GM12872 (cell line): ENCODE measurements around the gene RHOF.

Experiments
- TF ChIP-seq, protein P1 (sequence below): IDR thresholded peaks from 3 replicates; pipeline ENCODE4 v1.5.1; 2011; ENCODE audit warnings: low read depth, mild to moderate bottlenecking, low read length, moderate library complexity; ENCODE audit not compliant: insufficient read depth

The RHOF gene

DNA sequence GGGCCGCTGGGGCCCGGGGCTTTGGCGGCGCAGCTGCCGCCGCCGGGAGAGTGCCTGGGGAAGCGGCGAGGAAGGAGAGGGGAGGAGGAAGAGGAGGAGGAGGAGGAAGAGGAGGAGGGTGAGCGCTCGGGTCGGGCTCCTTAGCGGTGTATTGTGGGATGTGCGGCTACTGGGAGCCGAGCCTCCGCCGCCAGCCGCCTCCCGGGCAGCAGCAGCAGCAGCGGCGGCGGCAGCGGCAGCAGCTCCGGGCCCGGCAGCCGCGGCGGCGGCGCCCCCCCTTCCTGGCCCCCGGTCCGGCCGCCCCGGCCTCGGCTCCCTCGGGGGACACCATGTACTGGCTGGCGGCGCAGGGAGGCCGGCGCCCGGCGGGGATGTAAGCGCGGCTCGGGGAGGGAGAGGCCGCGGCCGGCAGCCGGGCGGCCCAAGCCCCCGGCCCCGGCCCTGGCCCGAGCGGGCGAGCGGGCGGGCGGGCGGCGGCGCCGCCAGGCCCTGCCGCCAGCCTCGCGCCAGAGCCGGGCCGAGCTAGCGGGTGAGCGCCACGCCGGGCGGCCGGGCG lies 10.5 kb upstream of the RHOF start, which contains the start of gene SETD1B:
TSS of gene SETD1B (plus strand) at position 149 of the 556 bp plus-strand sequence. CDS start 729 bp downstream, outside the sequence.
- TF ChIP-seq, protein P1, sequence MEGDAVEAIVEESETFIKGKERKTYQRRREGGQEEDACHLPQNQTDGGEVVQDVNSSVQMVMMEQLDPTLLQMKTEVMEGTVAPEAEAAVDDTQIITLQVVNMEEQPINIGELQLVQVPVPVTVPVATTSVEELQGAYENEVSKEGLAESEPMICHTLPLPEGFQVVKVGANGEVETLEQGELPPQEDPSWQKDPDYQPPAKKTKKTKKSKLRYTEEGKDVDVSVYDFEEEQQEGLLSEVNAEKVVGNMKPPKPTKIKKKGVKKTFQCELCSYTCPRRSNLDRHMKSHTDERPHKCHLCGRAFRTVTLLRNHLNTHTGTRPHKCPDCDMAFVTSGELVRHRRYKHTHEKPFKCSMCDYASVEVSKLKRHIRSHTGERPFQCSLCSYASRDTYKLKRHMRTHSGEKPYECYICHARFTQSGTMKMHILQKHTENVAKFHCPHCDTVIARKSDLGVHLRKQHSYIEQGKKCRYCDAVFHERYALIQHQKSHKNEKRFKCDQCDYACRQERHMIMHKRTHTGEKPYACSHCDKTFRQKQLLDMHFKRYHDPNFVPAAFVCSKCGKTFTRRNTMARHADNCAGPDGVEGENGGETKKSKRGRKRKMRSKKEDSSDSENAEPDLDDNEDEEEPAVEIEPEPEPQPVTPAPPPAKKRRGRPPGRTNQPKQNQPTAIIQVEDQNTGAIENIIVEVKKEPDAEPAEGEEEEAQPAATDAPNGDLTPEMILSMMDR = no peak

DNA sequence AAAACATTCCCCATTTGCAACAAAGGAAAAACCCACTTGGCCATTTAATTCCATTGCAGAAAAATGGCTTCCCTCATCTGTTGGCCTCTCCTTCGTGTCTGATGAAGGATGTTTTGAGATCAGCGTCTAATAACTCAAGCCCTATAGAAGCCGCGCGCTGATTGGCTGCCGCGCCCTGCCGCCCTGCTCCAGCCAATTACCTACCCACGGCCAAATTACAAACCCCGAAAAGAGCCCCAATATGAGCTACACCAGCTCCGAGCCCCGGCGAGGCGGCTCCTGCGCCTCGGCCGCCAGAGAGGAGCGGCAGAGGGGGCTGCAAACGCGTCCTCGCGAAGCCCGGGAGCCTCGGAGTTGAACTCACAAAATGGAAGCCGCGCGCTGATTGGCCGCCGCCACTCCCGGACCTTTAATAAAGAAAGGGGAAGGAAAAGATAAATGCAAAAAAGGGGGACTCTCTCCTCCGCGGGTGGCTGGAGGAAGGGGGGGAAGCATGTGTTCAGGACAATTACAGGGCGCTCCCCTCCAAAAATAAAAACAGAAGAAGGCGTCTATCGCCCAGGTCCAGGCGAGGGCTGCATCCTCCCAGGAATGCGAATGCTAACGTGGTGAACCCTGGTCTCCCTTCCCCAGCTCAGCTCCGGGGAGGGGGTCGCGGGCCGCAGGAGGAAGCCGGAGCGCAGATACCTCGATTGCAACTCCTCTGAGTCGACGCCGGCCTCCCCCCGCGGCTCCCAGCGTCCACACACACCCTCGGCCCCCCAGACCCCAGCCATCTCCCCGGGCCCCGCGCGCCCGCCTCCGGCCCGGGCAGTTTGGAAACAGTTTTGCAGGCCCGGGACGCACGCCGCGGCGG lies 9.6 kb upstream of the RHOF start:
- TF ChIP-seq, protein P1 = no peak

DNA sequence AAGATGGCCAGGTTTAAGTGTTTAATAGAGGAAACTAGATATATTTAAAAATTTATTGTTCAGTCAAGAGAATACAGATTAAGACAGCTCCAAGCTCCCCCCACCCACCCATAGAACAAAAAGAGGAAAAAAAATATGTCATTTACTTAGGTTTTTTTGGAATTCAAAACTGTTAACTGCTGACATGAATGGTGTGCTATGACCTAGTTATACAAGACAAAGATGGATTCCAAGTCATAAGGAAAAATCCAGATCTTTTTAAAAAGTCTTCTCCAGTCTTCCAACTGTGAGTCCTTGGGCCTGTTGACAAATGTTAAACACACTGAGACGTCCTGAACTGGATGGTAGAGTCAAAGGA lies 9.0 kb upstream of the RHOF start:
- TF ChIP-seq, protein P1 = no peak

DNA sequence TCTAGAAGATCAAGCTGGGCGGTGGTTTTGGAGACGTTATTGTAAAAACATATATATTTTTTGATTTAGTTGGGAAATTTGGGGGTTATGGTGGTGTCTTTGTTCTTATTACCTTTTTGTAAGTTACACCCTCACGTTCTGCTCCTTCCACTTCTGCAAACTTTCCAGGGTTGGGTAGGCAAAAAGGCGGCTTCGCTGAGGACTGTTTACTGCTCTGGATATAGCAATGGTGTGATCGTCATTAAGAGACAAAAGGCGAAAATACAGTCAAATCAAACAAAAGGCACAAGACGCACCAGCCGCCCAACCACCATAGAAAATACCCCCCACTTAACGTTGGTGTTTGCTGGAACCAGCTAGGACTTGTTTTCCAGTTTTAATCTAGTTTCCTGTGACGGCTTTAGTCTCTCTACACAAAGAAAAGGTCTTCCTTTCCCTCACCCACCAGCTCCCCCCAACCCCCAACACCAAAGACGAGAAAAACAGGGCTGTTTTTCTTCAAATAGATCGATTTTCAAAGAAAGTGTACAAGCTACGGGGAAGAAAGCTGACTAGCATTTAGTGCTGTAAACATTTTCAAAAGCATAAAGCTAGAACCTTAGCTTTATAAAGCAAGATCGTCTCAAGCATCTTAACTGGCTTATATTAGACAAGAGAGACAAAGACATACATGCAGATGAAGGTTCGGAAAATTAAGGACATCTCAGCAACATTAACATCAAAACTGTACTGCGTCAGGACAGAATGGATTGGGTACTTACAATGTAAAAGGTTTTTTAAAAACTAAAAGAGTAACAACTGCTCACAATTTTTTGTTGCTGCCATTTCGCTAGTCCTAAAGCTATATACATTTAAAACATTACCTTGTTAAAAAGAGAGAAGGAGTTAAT lies 8.4 kb upstream of the RHOF start:
- TF ChIP-seq, protein P1 = no peak

DNA sequence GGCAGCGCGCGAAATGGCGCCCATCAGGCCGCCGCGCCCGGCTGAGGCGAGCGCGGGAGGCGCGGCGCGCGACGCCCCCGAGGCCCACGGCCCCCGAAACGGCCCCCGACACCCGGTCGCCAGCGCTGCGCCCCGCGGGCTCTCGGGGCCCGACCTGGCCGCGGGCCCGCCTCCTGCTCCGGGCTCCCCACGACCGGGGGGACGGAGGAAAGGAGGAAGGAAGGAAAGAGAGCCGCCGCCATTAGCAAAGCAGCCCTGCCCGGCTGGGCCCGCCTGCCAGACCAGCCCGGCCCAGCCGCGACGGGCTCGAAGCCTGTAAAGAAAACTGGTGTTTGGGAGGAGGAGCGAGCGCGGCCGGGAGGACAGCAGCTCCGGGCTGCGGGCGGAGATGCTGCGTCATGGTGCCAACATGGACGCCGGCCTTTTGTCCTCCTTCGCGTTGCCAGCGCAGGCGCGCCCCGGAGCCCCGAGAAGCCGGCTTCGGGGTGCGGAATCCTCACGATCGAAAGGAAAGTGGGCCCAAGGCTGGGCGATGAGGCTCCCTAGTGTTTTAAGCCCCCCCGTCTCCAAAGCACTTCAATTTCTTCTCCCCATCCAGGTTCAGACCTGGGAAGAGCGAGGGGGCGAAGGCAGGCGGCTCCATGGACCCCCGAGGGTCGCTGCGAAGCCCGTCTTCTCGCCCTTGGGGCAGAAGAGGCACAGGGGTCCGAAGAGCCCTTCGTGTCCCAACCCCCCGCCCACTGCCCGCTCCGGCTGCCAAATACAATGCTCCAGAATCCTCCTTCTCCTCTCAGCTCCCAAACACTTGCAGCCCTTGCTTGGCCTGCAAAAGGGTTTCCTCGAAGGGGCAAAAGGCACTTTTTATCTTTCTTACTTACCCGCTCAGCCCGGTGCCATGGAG lies 7.5 kb upstream of the RHOF start:
- TF ChIP-seq, protein P1 = no peak

DNA sequence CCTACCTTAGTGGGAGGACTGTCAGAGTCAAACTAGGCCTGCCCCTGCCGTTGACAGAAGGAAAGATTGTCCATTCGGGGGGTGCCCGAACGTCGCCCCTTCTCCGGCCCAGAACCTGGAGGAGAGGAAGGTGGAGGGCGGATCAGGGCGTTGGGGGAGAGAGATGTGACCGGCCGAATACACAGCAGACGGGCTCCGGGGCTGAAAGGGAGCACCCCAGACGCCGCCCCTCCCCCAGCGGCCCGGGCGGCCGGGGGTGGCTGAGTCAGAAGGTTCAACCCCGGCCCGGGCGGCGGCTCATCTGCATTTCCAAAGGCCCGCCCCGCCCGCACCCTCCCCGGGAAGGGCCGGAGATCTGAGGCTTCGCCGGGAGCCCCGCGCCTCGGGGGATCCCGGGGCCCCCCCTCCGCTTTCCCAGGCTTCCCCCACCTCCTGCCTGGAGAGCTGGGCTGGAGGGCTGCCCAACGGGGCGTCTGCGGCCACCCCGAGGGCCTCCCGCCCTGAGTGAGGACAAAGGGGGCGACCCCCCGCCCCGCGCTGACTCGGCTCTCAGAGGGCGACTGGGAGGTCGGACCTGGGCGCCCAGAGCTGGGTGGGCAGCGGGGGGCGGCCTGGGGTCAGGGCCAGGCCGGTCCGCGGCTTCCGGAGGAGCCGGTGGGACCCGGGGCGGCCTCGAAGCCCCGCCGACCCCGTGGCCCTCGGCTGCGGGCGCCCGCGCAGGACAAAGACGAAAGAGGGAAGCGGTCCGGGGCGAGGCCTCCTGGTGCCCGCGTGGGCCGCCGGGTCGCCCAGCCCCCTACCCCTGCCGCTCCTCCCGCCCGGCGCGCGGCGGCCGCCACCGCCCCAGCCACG lies 6.6 kb upstream of the RHOF start:
- TF ChIP-seq, protein P1 = no peak
